Endothelial cell of umbilical vein (primary cell): ENCODE results near the gene CD58. TPM values are rescaled to one million over a fixed set of nuclear protein-coding genes. Genes with fewer than 3 reads are reported as not detected.
A peak's percentile ranks its signal among the peaks of the same experiment; 100 is the strongest.

Experiments
- BruUV-seq: library from RNA; stranded (reverse); fragments of 400-500 nt; replicated peaks from 2 replicates; lab custom pipeline; 2021; lab: Mats Ljungman, UMichigan
- CTCF ChIA-PET: fragments of 300-600, 350-600 bp; sonication (Branson Sonifier 250); formaldehyde crosslinking; loops from one replicate; lab custom pipeline; 2021; ENCODE audit warnings: antibody characterized with exemption, inconsistent platforms; lab: Charles Lee
- POLR2A ChIA-PET: fragments of 300-600, 350-600 bp; sonication (Branson Sonifier 250); formaldehyde crosslinking; loops from one replicate; lab custom pipeline; 2021; ENCODE audit warnings: antibody characterized with exemption, inconsistent platforms; lab: Charles Lee
- DNase-seq: peaks from one replicate; pipeline ENCODE4 v3.0.0-alpha.2; 2011; ENCODE audit warnings: low read depth, low spot score
- FAIRE-seq: peaks from 2 replicates; lab custom pipeline; 2011; peaks lifted over from hg19 to GRCh38; lab: Jason Lieb, UNC
- H2AFZ ChIP-seq: 2 replicates; pipeline ENCODE4 v1.6.0; 2012; ENCODE audit warnings: low read depth, low read length, control low read depth, inconsistent platforms
- H3K27ac ChIP-seq: 2 replicates; pipeline ENCODE4 v1.5.1; 2011; ENCODE audit warnings: low read depth, mild to moderate bottlenecking, control low read depth, low read length, moderate library complexity; ENCODE audit not compliant: insufficient read depth
- H3K27me3 ChIP-seq, 2 experiments: 2 replicates each; pipeline versions ENCODE4 v1.6.0 to v1.6.1; 2011; ENCODE audit warnings: low read length in 2 of 2, mixed read lengths in 1 of 2; ENCODE audit not compliant: control insufficient read depth in 2 of 2, insufficient read depth in 2 of 2
- H3K36me3 ChIP-seq, 2 experiments: 2 replicates in 1 of 2; 3 replicates in 1 of 2; pipeline ENCODE4 v1.5.1; 2011; ENCODE audit warnings: low read length in 2 of 2, mild to moderate bottlenecking in 1 of 2, moderate library complexity in 1 of 2; ENCODE audit not compliant: control insufficient read depth in 2 of 2, insufficient read depth in 2 of 2; ENCODE audit errors: extremely low read depth in 1 of 2
- H3K4me1 ChIP-seq: 3 replicates; pipeline ENCODE4 v1.5.1; 2011; ENCODE audit warnings: mild to moderate bottlenecking, low read length; ENCODE audit not compliant: control insufficient read depth, insufficient read depth; ENCODE audit errors: extremely low read depth
- H3K4me2 ChIP-seq: 2 replicates; pipeline ENCODE4 v1.6.1; 2011; ENCODE audit warnings: low read length, control low read depth, mixed read lengths; ENCODE audit not compliant: insufficient read depth
- H3K4me3 ChIP-seq, 3 experiments: fragments of 200-600 bp in 1 of 3; sonication (generic), shearing (Covaris generic) in 1 of 3; replicated peaks in 1 of 3; 2 replicates each; pipeline ENCODE4 v1.5.1; 2011 to 2016; ENCODE audit warnings: control low read depth in 3 of 3, low read length in 3 of 3, mild to moderate bottlenecking in 2 of 3, inconsistent platforms in 1 of 3, low read depth in 1 of 3, moderate library complexity in 1 of 3; ENCODE audit not compliant: insufficient read depth in 1 of 3
- H3K79me2 ChIP-seq: 2 replicates; pipeline ENCODE4 v1.6.0; 2012; ENCODE audit warnings: low read length, inconsistent platforms; ENCODE audit not compliant: control insufficient read depth, insufficient read depth
- H3K9ac ChIP-seq: replicated peaks from 2 replicates; pipeline ENCODE3; 2011; ENCODE audit warnings: low read length, control low read depth; ENCODE audit not compliant: insufficient read depth; ENCODE audit errors: extremely low read depth
- H3K9me1 ChIP-seq: replicated peaks from 3 replicates; pipeline ENCODE4 v1.6.0; 2011; ENCODE audit warnings: mild to moderate bottlenecking, low read length; ENCODE audit not compliant: control insufficient read depth, insufficient read depth; ENCODE audit errors: extremely low read depth
- H3K9me3 ChIP-seq: replicated peaks from 2 replicates; pipeline ENCODE4 v1.5.1; 2012; ENCODE audit warnings: low read length, inconsistent platforms; ENCODE audit not compliant: control insufficient read depth, insufficient read depth
- H4K20me1 ChIP-seq: replicated peaks from 2 replicates; pipeline ENCODE3; 2011; ENCODE audit warnings: mild to moderate bottlenecking, low read length; ENCODE audit not compliant: control insufficient read depth, insufficient read depth; ENCODE audit errors: extremely low read depth
- EZH2 ChIP-seq: IDR thresholded peaks from 2 replicates; pipeline ENCODE4 v1.6.1; 2012; ENCODE audit warnings: borderline replicate concordance, low read depth, mild to moderate bottlenecking, moderate library complexity, low read length, inconsistent platforms; ENCODE audit not compliant: severe bottlenecking
- FOS ChIP-seq: IDR thresholded peaks from 2 replicates; pipeline ENCODE4 v1.6.1; 2011; ENCODE audit warnings: mild to moderate bottlenecking, low read length, moderate library complexity, borderline replicate concordance; ENCODE audit not compliant: insufficient read depth
- GATA2 ChIP-seq: IDR thresholded peaks from 2 replicates; pipeline ENCODE4 v1.7.0; 2011; ENCODE audit warnings: low read depth, mild to moderate bottlenecking, moderate library complexity, mixed read lengths, low read length; ENCODE audit not compliant: insufficient read length, insufficient read depth
- JUN ChIP-seq: IDR thresholded peaks from 2 replicates; pipeline ENCODE4 v1.6.1; 2011; ENCODE audit warnings: borderline replicate concordance, low read depth; ENCODE audit not compliant: insufficient read length, insufficient read depth
- MAX ChIP-seq: IDR thresholded peaks from 2 replicates; pipeline ENCODE4 v1.6.1; 2011; ENCODE audit not compliant: insufficient read depth, insufficient read length
- MYC ChIP-seq: IDR thresholded peaks from one replicate; pipeline ENCODE4 v1.6.1; 2011; ENCODE audit warnings: mild to moderate bottlenecking, low read depth, low read length
- POLR2A ChIP-seq: IDR thresholded peaks from 2 replicates; pipeline ENCODE4 v1.6.1; 2012; ENCODE audit warnings: low read depth, mild to moderate bottlenecking, control low read depth, low read length
- POLR2AphosphoS5 ChIP-seq: IDR thresholded peaks from 2 replicates; pipeline ENCODE4 v1.6.1; 2012; ENCODE audit warnings: low read depth, mild to moderate bottlenecking, control low read depth, low read length, moderate library complexity; ENCODE audit not compliant: insufficient read depth
- dilution Hi-C: fragments of 300-500 bp; cut with MboI; formaldehyde crosslinking; loops from one replicate; pipeline ENCODE4 v1.15.0; 2019; ENCODE audit warnings: low sequenced_read_pairs; ENCODE audit not compliant: extremely low pct_ligation_motif_present
- intact Hi-C: fragments of 100-400 bp; cut with micrococcal nuclease; formaldehyde crosslinking; loops from one replicate; pipeline ENCODE4 v1.10.0; 2022
- microRNA counts: library from miRNA; unstranded; fragments of <30 nt; microRNA quantifications from one replicate; lab custom pipeline; 2016
- microRNA-seq: library from miRNA; unstranded; fragments of <30 nt; microRNA quantifications from one replicate; pipeline ENCODE4 v1.2.0, GENCODE V29; 2021; ENCODE audit warnings: borderline number of aligned reads, borderline replicate concordance
- polyA plus RNA-seq, 4 experiments: library from polyadenylated mRNA; depleted of rRNA in 3 of 4; stranded (reverse) in 3 of 4; unstranded in 1 of 4; fragments of >200 nt; gene quantifications; 2 replicates each; pipeline versions ENCODE4 v1.2.1 to v1.2.3, GENCODE V29; 2011 to 2012; ENCODE audit warnings: missing spikeins in 1 of 4
- small RNA-seq: library from RNA; depleted of rRNA; stranded (forward); fragments of <200 nt; gene quantifications from one replicate; pipeline ENCODE3, GENCODE V24; 2012; ENCODE audit warnings: low replicate concordance, low read depth; ENCODE audit not compliant: insufficient read depth, insufficient read length
- total RNA-seq: library from RNA; stranded (reverse); gene quantifications from 2 replicates; pipeline ENCODE4 v1.2.3, GENCODE V29; 2021
- TF ChIP-seq, protein P1 (sequence below), 2 donors: IDR thresholded peaks; 1 replicate in 1 of 2; 2 replicates in 1 of 2; pipeline ENCODE4 v1.5.1; 2011; ENCODE audit warnings: low read length in 2 of 2, mild to moderate bottlenecking in 2 of 2, moderate library complexity in 2 of 2, control low read depth in 1 of 2, inconsistent platforms in 1 of 2, low read depth in 1 of 2; ENCODE audit not compliant: insufficient read depth in 1 of 2; ENCODE audit errors: extremely low read depth in 1 of 2

The CD58 gene
- total and polyA plus RNA-seq, 2 donors (not counting 3 experiments of a cell fraction or from before 2014, with no cell fraction given) = 9.8 to 12.7 TPM

- no peaks in the 10 kb centered on the region for H3K36me3 ChIP-seq
- TF ChIP-seq MAX (no peak), JUN (no peak), MYC (no peak), EZH2 (no peak), FOS (no peak), GATA2 (no peak), POLR2AphosphoS5 (no peak), POLR2A (no peak)
- TF ChIP-seq, protein P1, sequence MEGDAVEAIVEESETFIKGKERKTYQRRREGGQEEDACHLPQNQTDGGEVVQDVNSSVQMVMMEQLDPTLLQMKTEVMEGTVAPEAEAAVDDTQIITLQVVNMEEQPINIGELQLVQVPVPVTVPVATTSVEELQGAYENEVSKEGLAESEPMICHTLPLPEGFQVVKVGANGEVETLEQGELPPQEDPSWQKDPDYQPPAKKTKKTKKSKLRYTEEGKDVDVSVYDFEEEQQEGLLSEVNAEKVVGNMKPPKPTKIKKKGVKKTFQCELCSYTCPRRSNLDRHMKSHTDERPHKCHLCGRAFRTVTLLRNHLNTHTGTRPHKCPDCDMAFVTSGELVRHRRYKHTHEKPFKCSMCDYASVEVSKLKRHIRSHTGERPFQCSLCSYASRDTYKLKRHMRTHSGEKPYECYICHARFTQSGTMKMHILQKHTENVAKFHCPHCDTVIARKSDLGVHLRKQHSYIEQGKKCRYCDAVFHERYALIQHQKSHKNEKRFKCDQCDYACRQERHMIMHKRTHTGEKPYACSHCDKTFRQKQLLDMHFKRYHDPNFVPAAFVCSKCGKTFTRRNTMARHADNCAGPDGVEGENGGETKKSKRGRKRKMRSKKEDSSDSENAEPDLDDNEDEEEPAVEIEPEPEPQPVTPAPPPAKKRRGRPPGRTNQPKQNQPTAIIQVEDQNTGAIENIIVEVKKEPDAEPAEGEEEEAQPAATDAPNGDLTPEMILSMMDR (IDR thresholded peaks at IDR 0.05; ENCODE audit: extremely low read depth in 1 of 2, insufficient read depth in 1 of 2, low read depth in 1 of 2, low read length in 2 of 2) = no peak
- H3K27ac ChIP-seq = no peak overlapping the region
- H3K9ac ChIP-seq = no peak overlapping the region
- H3K9me1 ChIP-seq = no peaks in the 10 kb centered on the region
- H3K4me1 ChIP-seq = no peaks in the 10 kb centered on the region
- H4K20me1 ChIP-seq = no peaks in the 10 kb centered on the region
- no peaks in the 10 kb centered on the region for H3K79me2 ChIP-seq
- POLR2A ChIA-PET = no interaction called here
- no peak overlapping the region for H3K4me2 ChIP-seq
- DNase-seq (no peak), FAIRE-seq (no peak)
- no peaks in the 10 kb centered on the region for H3K9me3 ChIP-seq
- no peak overlapping the region for H3K4me3 ChIP-seq
- intact Hi-C loops = loop anchor here (2.0 kb wide), 1 partner anchor 47 kb away; no protein-coding TSS in a partner anchor
- BruUV-seq = no TSS peak
- CTCF ChIA-PET = interaction anchor here (1.2 to 1.5 kb wide), 2 partner anchors 20 kb away, joined by 4 to 5 read pairs; no protein-coding TSS in a partner anchor
- peaks cover 0 to 4% of the 10 kb centered on the region in 2 experiments for H3K27me3 ChIP-seq
- dilution Hi-C loops = no loop called here
- no peak overlapping the region for H2AFZ ChIP-seq
Observed at GRCh38 chr1:116465477-116465844, 105.4 kb downstream of the CD58 start.

MicroRNAs within 50 kb of the gene (microRNA counts, 767-probe panel; counts per million panel counts)
- microRNA hsa-miR-548ac (lab: Ali Mortazavi, UCI) = 723 counts per million, percentile 96 among the panel's probes with 10 or more counts

Small RNA genes lying within 50 kb of the gene (microRNA-seq; reads per million reads assigned to microRNA genes)
- gene MIR548AC = not detected

Small RNA genes lying within 50 kb of the gene (small RNA-seq; reads per million reads assigned to genes)
- not detected for gene MIR548AC

Other genes with a start within 250 kb of the CD58 start
- gene ATP1A1, start 197.8 kb downstream of the CD58 start, total RNA-seq = 263 and 325 TPM in 2 replicates
- gene ATP1A1, start 197.8 kb downstream of the CD58 start, polyA plus RNA-seq = 184 and 263 TPM in 2 replicates
- 0.76 and 2.2 TPM in 2 replicates for gene IGSF3, start 96.7 kb upstream of the CD58 start, total RNA-seq
- gene IGSF3, start 96.7 kb upstream of the CD58 start, polyA plus RNA-seq = 0.63 and 0.64 TPM in 2 replicates
- not detected in 2 replicates for gene CD2, start 183.4 kb upstream of the CD58 start, total RNA-seq
- gene CD2, start 183.4 kb upstream of the CD58 start, polyA plus RNA-seq = not detected in 2 replicates